GM19043 (cell line): Measurements from ENCODE around the gene PTRHD1.
A peak's percentile ranks its signal among the peaks of the same experiment; 100 is the strongest.

ENCODE experiments used
- ATAC-seq: cut with Tn5 transposase; IDR thresholded peaks from one replicate; pipeline ENCODE4 v1.9.1; 2021; ENCODE audit warnings: low read depth; ENCODE audit not compliant: unreplicated experiment

The PTRHD1 gene

DNA sequence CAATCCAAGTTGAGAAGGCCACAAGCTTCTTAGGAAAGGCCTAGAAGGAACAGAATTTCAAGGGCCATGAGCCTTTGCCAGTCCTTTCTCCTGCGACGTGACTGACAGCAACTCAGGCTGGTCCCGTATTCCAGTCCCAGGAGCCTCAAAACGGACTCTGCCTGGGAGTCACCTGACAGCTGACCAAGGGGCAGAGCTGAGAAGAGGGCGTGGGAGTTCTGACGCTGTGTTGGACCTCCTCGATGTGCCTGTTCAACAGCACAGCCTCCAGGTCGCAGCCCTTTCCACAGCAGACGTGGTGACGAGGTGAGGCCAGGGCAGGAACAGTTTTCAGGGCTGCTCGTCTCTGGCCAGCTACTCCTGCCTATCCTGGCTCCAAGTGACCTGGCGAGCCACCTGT lies 37.6 kb upstream of the PTRHD1 start:
- ATAC-seq, result no peak

- ATAC-seq, result no peak
These were observed 37.2 kb upstream of the PTRHD1 start for GRCh38 chr2:24830351-24830750.

DNA sequence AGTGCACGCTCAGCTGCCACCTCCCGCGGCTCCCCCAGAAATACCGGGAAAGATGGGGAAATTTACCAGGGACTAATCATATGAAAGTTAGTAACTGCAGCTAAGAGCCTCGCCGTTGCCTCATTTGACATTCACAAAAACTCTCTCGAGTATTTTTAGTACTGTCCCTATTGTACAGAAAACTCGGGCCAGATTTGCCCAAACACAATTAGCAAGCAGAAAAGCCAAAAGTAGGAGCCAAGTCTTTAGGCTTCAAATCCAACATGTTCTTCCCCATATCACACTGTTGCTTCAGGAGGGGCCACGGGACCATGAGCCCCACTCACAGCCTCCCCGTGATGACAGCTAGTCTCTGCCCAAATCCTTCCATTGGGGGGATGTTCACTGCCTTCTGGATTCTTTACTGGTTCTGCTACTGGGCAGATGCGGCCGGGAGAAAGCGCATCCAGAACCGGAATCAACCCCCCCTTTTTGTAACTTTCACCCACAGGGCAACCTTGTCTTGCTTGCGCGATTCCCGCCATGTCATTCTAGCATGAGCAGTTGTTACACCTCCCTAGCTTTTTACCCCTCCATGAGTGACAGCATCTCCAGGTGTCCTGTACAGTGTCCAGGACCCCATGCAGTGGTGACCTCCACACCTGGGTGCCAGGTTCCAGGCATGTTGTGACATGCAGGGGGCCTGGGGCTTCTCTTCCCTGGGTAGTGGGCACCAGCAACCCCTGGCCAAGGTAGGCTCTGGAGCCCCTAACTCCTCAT lies 35.2 kb upstream of the PTRHD1 start:
- no peak for ATAC-seq

- ATAC-seq, result peak; percentile 83
These were observed 34.4 kb upstream of the PTRHD1 start for GRCh38 chr2:24827321-24828237.

DNA sequence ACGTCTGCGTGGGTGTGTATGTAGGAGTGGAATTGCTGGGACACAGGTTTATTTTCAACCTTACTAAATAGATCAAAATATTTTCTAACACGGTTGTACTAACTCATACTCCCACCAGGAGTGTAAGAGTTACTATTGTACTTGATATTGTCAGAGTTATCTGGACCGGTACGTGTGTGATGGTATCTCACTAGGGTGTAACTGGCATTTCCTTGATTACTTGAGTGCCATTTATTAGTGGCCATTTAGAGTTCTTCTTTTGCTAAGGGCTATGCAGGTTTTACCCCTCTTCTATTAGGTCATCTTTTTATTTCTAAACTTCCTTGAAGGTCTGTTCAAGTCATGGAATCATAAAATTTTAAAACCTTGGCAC lies 33.6 kb upstream of the PTRHD1 start:
- ATAC-seq, result no peak

GRCh38 chr2:24825883-24826772 lies 32.9 kb upstream of the PTRHD1 start:
- ATAC-seq, result no peak

DNA sequence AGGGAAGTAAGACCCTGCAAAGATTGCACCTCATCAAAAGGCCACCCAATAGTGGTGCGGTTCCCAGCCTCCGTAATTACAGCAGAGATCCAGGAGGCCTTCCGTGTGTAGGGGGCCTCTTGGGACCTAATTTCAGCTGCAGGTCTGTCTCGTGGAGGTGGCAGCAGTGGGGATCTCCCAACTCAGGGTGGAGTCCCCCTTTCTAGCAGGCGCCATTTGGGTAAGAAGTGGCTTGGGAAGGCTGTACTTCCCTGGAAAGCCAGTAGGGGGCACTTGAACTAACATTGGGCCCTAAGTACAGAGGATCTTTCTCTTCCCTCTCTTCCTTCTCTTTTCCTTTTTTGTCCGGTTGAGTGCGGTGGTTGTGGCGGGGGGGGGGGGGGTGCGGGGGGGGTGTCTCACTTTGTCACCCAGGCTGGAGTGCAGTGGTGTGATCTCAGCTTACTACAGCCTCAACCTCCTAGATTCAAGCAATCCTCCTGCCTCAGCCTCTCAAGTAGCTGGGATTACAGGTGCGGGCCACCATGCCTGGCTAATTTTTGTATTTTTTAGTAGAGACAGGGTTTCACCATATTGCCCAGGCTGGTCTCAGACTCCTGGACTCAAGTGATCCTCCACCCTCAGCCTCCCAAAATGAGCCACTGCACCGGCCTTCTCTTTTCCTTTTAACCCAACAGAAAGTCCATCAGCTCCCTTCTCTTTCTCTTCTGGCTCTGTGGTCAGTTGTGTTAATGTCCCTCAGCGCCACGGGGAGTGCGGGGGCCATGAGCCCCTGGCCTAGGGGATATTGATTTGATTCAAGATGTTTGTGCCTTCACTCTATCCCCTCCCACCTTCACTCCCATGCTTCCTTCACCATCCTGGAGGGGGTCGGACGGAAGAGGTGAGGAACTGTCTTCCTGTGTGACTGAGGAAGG lies 32.0 kb upstream of the PTRHD1 start:
- no peak for ATAC-seq

DNA sequence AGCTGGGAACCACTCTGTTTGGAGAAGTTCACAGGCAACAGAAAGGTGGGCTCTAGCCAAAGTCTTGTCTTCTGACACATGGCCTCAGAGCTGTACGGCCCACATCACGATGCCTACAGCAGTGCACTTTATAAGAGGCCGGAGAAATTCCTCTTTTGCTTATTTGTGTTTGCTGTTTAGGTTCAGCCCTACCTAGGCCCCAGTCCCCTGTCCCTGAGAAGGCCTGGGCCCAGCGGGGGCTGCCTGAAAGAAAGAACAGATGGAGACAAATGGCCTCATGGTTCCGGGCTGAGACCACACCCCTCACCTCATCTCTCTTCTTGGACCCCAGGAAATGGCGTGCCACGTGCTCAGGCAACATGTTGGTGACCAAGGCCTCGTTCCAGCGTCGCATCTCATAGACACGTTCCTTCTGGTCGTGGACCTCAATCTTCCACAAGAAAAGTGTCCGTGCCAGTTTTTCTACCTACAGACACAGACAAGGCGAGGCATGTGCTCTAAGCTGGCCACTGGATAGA lies 30.9 kb upstream of the PTRHD1 start:
- no peak for ATAC-seq

GRCh38 chr2:24822049-24822706 lies 29.0 kb upstream of the PTRHD1 start:
- ATAC-seq, result no peak

DNA sequence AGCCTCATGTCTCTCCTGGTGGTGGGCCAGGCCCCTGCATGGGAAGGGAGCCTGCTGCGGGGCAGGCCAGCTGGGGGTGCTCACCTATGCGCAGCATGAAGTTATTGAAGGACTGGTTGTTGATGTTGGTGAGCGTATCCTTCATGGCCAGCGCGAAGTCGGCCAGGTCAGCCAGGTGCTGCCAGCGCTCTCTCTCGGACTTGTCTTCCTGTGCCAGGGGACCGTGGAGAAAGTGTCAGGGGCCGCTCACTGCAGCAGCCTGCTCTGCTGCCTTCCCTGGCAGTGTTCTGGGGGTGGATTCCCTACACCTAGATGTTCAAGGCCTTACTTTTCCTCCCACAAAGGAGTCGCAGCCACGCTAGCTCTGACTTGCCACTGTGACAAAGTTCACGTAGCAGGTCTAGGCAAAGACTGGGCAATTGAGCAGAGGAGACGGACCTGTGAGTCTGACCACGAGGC lies 28.3 kb upstream of the PTRHD1 start:
- ATAC-seq, result no peak

GRCh38 chr2:24820598-24821432 lies 27.6 kb upstream of the PTRHD1 start:
- ATAC-seq, result no peak

GRCh38 chr2:24820175-24820513 lies 27.0 kb upstream of the PTRHD1 start:
- ATAC-seq, result no peak

DNA sequence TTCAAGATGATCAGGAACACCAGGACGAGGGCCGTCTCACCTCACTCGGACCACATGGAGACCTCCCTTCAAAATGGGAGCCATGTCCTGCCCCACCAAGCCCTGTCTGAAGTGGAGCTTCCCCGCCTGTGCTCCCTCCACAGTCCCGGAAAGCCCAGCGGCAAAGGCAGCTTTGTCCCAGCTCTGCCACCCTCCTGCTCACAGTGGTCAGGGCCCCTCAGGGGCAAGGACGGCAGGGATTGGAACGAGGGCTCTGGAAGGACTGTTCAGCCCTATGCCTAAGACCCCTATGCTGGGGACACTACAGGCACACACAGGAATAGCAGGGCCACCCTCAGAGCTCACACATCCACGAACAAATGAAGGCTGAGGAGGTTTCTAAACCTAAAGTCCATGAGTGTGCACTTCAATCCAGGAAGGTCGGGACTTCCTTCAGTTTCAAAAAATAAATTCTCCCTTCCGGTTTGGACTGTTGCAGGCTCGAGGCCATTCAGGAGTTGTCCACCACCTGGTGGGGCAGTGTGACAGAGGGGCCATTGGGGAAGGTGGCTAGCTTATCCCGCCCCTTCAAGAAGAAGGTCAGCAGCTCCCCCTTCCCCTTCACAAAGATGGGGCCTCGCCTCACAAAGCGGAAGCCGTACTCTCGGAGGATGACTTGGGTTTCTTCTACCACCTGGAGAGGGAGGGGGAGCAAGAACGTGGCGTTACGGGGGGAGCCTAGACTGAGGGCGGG lies 26.4 kb upstream of the PTRHD1 start:
- ATAC-seq, result no peak

DNA sequence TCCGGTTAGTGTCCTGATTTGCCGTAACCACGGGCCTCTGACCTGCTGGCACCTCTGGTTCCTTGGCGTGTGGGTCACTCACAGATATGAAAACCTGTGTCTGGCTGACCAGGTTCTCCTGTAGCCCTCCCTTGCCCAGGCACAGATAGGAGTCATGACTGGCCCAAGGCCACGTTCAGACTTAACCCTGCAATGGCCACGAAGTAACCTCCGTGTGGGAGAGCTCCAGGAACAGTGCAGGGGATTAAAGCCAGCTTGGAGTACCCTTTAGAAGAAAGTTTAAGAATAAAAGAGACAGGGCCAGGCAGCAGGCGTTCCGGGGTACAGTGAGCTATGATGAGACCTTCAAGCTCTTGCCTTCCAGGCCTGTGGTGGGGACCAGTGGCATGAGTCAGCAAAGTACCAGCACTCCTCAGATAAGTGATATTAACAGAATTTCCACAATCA lies 25.6 kb upstream of the PTRHD1 start:
- no peak for ATAC-seq

DNA sequence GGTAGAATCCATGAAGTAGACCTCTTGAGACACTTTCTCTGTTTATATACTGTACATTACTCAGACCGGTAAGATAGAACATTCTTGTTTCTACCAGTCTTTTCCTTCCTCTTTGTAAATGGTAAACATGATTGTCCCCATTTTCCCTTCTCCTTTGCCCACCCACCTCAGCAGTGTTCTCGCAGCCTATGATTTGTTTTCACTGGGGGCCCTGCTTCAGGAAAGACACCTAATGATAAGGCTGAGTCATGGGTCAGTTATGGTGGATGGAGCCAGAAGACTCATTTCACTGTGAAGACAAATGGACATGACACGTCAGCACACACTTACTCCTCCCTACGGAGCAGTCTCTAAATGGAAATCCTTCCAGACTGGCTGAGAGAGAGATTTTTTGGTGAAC lies 23.7 kb upstream of the PTRHD1 start:
- ATAC-seq, result no peak

DNA sequence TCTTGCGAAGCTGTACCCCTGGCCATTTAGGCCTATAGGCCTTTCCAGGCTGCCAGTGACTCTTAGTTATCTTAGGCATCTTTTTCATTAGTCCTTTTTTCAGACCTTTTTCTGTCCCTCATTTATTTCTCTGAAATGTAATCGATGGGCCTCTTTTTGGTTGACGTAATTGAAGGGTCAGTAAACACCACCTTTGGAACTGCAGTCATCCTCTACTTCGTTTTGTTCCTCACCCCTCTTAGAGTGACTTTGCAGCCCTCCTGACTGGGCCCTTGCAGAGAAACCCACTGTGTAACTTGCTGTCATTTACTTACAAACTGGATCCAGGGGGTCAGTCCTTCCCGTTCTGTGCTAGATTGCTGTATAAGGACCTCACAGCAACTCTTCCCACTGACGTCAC lies 23.2 kb upstream of the PTRHD1 start:
- ATAC-seq, result no peak

- ATAC-seq, result no peak
These were observed 22.0 kb upstream of the PTRHD1 start for GRCh38 chr2:24815171-24815570.

- no peak for ATAC-seq
These were observed 21.3 kb upstream of the PTRHD1 start for GRCh38 chr2:24814516-24814915.
